PC-9 (cell line): ENCODE data around the gene GRIK3. TPM values are rescaled to one million over a fixed set of nuclear protein-coding genes. Genes with fewer than 3 reads are reported as not detected.

Experiments
- BruUV-seq: library from RNA; stranded (reverse); fragments of 400-500 nt; replicated peaks from 2 replicates; lab custom pipeline; 2021; lab: Mats Ljungman, UMichigan
- CTCF ChIA-PET: fragments of 300-600 bp; sonication (Branson Sonifier 250); formaldehyde crosslinking; loops from one replicate; lab custom pipeline; 2022; ENCODE audit warnings: antibody characterized with exemption; lab: Charles Lee
- POLR2A ChIA-PET: fragments of 300-600 bp; sonication (Branson Sonifier 250); formaldehyde crosslinking; loops from one replicate; lab custom pipeline; 2022; ENCODE audit warnings: antibody characterized with exemption; ENCODE audit not compliant: unreplicated experiment; lab: Charles Lee
- DNase-seq, 2 experiments: peaks; one replicate each; pipeline versions ENCODE4 v3.0.0 to v3.0.0-alpha.2; 2015 to 2022; ENCODE audit warnings: mixed read lengths in 1 of 2
- H2AFZ ChIP-seq: fragments of 200-600 bp; sonication (generic); 2 replicates; pipeline ENCODE4 v1.8.1; 2017; ENCODE audit warnings: antibody characterized with exemption
- H3F3A ChIP-seq: fragments of 200-600 bp; sonication (generic); 2 replicates; pipeline ENCODE4 v1.8.1; 2017; ENCODE audit warnings: antibody characterized with exemption, mild to moderate bottlenecking, low read depth; ENCODE audit not compliant: insufficient read depth
- H3K27ac ChIP-seq: fragments of 200-600 bp; sonication (generic); 2 replicates; pipeline ENCODE4 v1.6.1; 2016; ENCODE audit warnings: mixed run types
- H3K27me3 ChIP-seq: fragments of 200-600 bp; sonication (generic); 2 replicates; pipeline ENCODE4 v1.6.1; 2016; ENCODE audit warnings: low read depth, mixed run types; ENCODE audit not compliant: insufficient read depth
- H3K36me3 ChIP-seq: fragments of 200-600 bp; sonication (generic); 2 replicates; pipeline ENCODE4 v1.6.1; 2016; ENCODE audit warnings: low read depth, mixed run types
- H3K4me1 ChIP-seq: fragments of 200-600 bp; sonication (generic); replicated peaks from 2 replicates; pipeline ENCODE4 v1.6.1; 2016; ENCODE audit warnings: mixed run types; ENCODE audit not compliant: insufficient read depth
- H3K4me2 ChIP-seq: fragments of 200-600 bp; sonication (generic); 2 replicates; pipeline ENCODE4 v1.6.1; 2017; ENCODE audit warnings: mixed run types
- H3K4me3 ChIP-seq: fragments of 200-600 bp; sonication (generic); 2 replicates; pipeline ENCODE4 v1.6.1; 2016; ENCODE audit warnings: mixed run types
- H3K79me2 ChIP-seq: fragments of 200-600 bp; sonication (generic); 2 replicates; pipeline ENCODE4 v1.6.1; 2017; ENCODE audit warnings: low read depth, mixed run types
- H3K9me2 ChIP-seq: fragments of 200-600 bp; sonication (generic); 2 replicates; pipeline ENCODE4 v1.8.1; 2017; ENCODE audit warnings: mild to moderate bottlenecking; ENCODE audit not compliant: insufficient read depth
- H3K9me3 ChIP-seq: fragments of 200-600 bp; sonication (generic); 2 replicates; pipeline ENCODE4 v1.8.1; 2016; ENCODE audit warnings: low read depth; ENCODE audit not compliant: insufficient read depth
- H4K20me1 ChIP-seq: fragments of 200-600 bp; sonication (generic); 2 replicates; pipeline ENCODE4 v1.8.1; 2017; ENCODE audit not compliant: insufficient read depth
- EZH2 ChIP-seq: fragments of 200-600 bp; sonication (generic); IDR thresholded peaks from 2 replicates; pipeline ENCODE4 v1.8.0; 2017; ENCODE audit warnings: antibody characterized with exemption, low read depth
- intact Hi-C: fragments of 100-400 bp; cut with micrococcal nuclease; formaldehyde crosslinking; loops from one replicate; pipeline ENCODE4 v1.10.0; 2022; ENCODE audit not compliant: unreplicated experiment
- total RNA-seq: library from RNA; stranded (reverse); gene quantifications from 2 replicates; pipeline ENCODE4 v1.2.3, GENCODE V29; 2021
- TF ChIP-seq, protein P1 (sequence below): fragments of 200-600 bp; sonication (generic); conservative IDR thresholded peaks from 2 replicates; pipeline ENCODE4 v1.6.1; 2017; ENCODE audit warnings: mixed run types, antibody characterized with exemption, mild to moderate bottlenecking, moderate library complexity

The GRIK3 gene
- total RNA-seq, 1 experiment from 2014 or later: not detected

DNA sequence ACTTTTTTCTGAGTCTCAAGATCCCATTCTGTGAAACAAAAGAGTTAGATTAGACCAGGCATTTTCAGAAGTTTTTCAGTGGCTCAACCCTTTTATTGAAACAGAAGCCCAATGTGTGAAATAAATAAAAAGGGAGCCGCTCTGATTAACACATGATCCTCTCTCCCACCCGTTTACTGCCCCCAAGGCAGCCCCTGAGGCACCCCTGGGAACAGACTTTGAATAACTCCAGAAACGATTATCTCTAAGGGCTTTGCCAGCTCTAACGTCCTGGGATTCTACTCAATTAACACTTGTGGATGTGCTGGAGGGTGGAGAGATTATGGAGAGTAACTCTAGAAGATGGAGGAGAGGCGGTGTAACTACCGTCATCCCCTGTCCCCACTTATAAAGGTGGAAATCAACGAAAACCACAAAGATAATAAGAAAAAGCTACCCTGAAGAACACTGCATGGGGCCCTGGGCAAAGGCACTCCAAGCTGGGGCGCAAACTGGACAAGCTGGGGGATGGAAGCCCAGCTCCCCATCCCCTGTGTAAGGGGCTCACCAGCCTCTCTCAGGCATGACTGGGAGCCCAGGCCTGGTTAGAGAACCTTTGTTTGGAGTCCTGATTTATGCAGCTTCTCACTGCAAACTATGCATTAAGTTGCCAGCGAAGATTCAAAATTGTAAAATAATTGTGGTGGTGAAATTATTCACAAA, 39.0 kb upstream of the GRIK3 start:
- H3K36me3 ChIP-seq: no peaks in the 10 kb centered on the region
- H4K20me1 ChIP-seq: no peaks in the 10 kb centered on the region
- peaks cover 90% of the 10 kb centered on the region for H3K27me3 ChIP-seq
- ChIA-PET CTCF (no interaction called here), POLR2A (no interaction called here)
- H3K9me2 ChIP-seq: no peaks in the 10 kb centered on the region
- no peaks in the 10 kb centered on the region for H3K4me1 ChIP-seq
- H3K4me2 ChIP-seq: no peak overlapping the region
- TF ChIP-seq EZH2: no peak
- TF ChIP-seq, protein P1, sequence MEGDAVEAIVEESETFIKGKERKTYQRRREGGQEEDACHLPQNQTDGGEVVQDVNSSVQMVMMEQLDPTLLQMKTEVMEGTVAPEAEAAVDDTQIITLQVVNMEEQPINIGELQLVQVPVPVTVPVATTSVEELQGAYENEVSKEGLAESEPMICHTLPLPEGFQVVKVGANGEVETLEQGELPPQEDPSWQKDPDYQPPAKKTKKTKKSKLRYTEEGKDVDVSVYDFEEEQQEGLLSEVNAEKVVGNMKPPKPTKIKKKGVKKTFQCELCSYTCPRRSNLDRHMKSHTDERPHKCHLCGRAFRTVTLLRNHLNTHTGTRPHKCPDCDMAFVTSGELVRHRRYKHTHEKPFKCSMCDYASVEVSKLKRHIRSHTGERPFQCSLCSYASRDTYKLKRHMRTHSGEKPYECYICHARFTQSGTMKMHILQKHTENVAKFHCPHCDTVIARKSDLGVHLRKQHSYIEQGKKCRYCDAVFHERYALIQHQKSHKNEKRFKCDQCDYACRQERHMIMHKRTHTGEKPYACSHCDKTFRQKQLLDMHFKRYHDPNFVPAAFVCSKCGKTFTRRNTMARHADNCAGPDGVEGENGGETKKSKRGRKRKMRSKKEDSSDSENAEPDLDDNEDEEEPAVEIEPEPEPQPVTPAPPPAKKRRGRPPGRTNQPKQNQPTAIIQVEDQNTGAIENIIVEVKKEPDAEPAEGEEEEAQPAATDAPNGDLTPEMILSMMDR: no peak
- no peak overlapping the region for H3K27ac ChIP-seq
- no peak overlapping the region for H3K4me3 ChIP-seq
- no peaks in the 10 kb centered on the region for H3K79me2 ChIP-seq
- no peak overlapping the region for H2AFZ ChIP-seq
- no peaks in the 10 kb centered on the region for H3K9me3 ChIP-seq
- no peaks in the 10 kb centered on the region for H3F3A ChIP-seq
- BruUV-seq: no TSS peak
- DNase-seq: no peak
- intact Hi-C loops: no loop called here

DNA sequence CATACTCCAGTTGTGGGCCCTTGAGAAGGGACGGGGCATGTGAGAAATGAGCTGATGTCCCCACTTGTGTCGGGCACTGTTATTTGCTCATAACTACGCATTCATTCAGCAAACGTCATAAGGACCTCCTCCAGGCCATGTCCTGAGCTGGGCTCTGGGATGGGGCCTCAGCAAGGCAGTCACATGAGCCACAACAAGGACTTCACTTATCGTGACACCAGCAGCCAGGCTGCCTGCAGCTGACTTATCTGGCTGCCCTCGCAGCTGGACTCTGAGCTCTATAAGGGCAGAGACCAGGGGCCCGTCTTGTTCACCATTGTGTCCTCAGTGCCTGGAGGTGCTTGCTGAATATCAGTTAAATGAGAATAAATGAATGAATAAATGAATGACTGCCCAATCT, 37.5 kb upstream of the GRIK3 start:
- no peaks in the 10 kb centered on the region for H3K4me1 ChIP-seq
- H3K27ac ChIP-seq: no peak overlapping the region
- H3K9me3 ChIP-seq: no peaks in the 10 kb centered on the region
- no peak overlapping the region for H3K4me2 ChIP-seq
- TF ChIP-seq EZH2: no peak
- TF ChIP-seq, protein P1: no peak
- no peaks in the 10 kb centered on the region for H3K36me3 ChIP-seq
- no peak for DNase-seq
- no peaks in the 10 kb centered on the region for H3F3A ChIP-seq
- H3K4me3 ChIP-seq: no peak overlapping the region
- ChIA-PET CTCF (no interaction called here), POLR2A (no interaction called here)
- no peaks in the 10 kb centered on the region for H4K20me1 ChIP-seq
- H3K27me3 ChIP-seq: peaks cover 96% of the 10 kb centered on the region
- H2AFZ ChIP-seq: no peak overlapping the region
- BruUV-seq: no TSS peak
- intact Hi-C loops: no loop called here
- H3K9me2 ChIP-seq: no peaks in the 10 kb centered on the region
- H3K79me2 ChIP-seq: no peaks in the 10 kb centered on the region

DNA sequence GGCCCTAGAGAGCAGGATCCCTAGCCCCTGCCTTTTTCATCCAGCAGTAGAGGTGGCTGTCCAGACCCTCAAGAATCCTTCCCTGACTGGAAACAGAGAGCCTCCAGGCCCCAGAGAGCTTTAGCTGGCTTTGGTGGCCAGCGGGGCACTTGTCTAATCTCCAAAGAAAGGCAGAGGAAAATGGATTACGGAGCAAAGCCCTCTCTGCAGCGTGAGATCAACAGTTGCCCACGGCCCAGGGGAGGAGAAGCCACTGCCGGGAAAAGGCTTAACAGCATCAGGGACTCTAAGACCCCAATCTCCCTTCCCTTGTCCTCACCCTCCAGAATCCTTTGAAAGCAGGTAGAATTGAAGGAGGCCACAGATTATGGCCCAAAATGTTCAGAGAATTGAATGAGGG, 35.8 kb upstream of the GRIK3 start:
- Histone ChIP-seq H4K20me1 (no peaks in the 10 kb centered on the region), H3K36me3 (no peaks in the 10 kb centered on the region), H3F3A (no peaks in the 10 kb centered on the region), H3K9me2 (no peaks in the 10 kb centered on the region), H3K4me1 (no peaks in the 10 kb centered on the region), H3K4me2 (no peak overlapping the region), H3K79me2 (no peaks in the 10 kb centered on the region), H3K27me3 (peaks cover 99% of the 10 kb centered on the region), H2AFZ (no peak overlapping the region), H3K9me3 (no peaks in the 10 kb centered on the region), H3K4me3 (no peak overlapping the region), H3K27ac (no peak overlapping the region)
- BruUV-seq: no TSS peak
- no peak for DNase-seq
- intact Hi-C loops: no loop called here
- no peak for TF ChIP-seq EZH2
- TF ChIP-seq, protein P1: no peak
- ChIA-PET CTCF (no interaction called here), POLR2A (no interaction called here)
